Measurements from ENCODE around the gene SLFNL1. TPM values are rescaled to one million over a fixed set of nuclear protein-coding genes. Genes with fewer than 3 reads are reported as not detected.

SLFNL1 gene
- total RNA-seq, 1 donor = 0.72 TPM

- Histone ChIP-seq H3K27me3 (ENCODE audit: insufficient read depth, low read length) (no peaks in the 10 kb centered on the region), H3K27ac (ENCODE audit: low read depth, low read length) (no peak overlapping the region), H3K4me2 (ENCODE audit: insufficient read depth, low read length) (no peak overlapping the region), H3K4me1 (ENCODE audit: insufficient read depth, low read length) (peaks cover 47% of the 10 kb centered on the region), H3K36me3 (ENCODE audit: insufficient read depth, low read length) (peaks cover 63% of the 10 kb centered on the region), H3K4me3 (ENCODE audit: insufficient read depth, low read length) (no peak overlapping the region), H3K79me2 (ENCODE audit: insufficient read depth, low read length) (peaks cover 88% of the 10 kb centered on the region), H3K9me3 (ENCODE audit: low read depth, low read length) (no peaks in the 10 kb centered on the region), H4K20me1 (ENCODE audit: insufficient read depth, low read length) (peaks cover 21% of the 10 kb centered on the region), H2AFZ (ENCODE audit: low read length) (no peak overlapping the region)
- DNase-seq (ENCODE audit: insufficient read length, low spot score, missing footprints) = no peak
- no peak for TF ChIP-seq CTCF (IDR thresholded peaks at IDR 0.05; ENCODE audit: extremely low read depth, low read depth, low read length)
Measured at GRCh38 chr1:40985161-40985560, 36.4 kb downstream of the SLFNL1 start.

GRCh38 chr1:40984531-40984930 is 37.0 kb downstream of the SLFNL1 start:
- H4K20me1 ChIP-seq (ENCODE audit: insufficient read depth, low read length) = peaks cover 21% of the 10 kb centered on the region
- peaks cover 47% of the 10 kb centered on the region for H3K4me1 ChIP-seq (ENCODE audit: insufficient read depth, low read length)
- H3K4me3 ChIP-seq (ENCODE audit: insufficient read depth, low read length) = no peak overlapping the region
- no peak overlapping the region for H2AFZ ChIP-seq (ENCODE audit: low read length)
- H3K36me3 ChIP-seq (ENCODE audit: insufficient read depth, low read length) = peaks cover 57% of the 10 kb centered on the region
- H3K27me3 ChIP-seq (ENCODE audit: insufficient read depth, low read length) = no peaks in the 10 kb centered on the region
- peak overlapping the region; percentile 55 for H3K27ac ChIP-seq (ENCODE audit: low read depth, low read length)
- H3K4me2 ChIP-seq (ENCODE audit: insufficient read depth, low read length) = no peak overlapping the region
- H3K79me2 ChIP-seq (ENCODE audit: insufficient read depth, low read length) = peaks cover 85% of the 10 kb centered on the region
- TF ChIP-seq CTCF (IDR thresholded peaks at IDR 0.05; ENCODE audit: extremely low read depth, low read depth, low read length) = no peak
- DNase-seq (ENCODE audit: insufficient read length, low spot score, missing footprints) = no peak
- no peaks in the 10 kb centered on the region for H3K9me3 ChIP-seq (ENCODE audit: low read depth, low read length)

GRCh38 chr1:40984066-40984465 is 37.5 kb downstream of the SLFNL1 start:
- Histone ChIP-seq H3K4me2 (ENCODE audit: insufficient read depth, low read length) (no peak overlapping the region), H3K79me2 (ENCODE audit: insufficient read depth, low read length) (peaks cover 83% of the 10 kb centered on the region), H3K4me1 (ENCODE audit: insufficient read depth, low read length) (peaks cover 47% of the 10 kb centered on the region), H4K20me1 (ENCODE audit: insufficient read depth, low read length) (peaks cover 21% of the 10 kb centered on the region), H3K36me3 (ENCODE audit: insufficient read depth, low read length) (peaks cover 52% of the 10 kb centered on the region), H3K27me3 (ENCODE audit: insufficient read depth, low read length) (no peaks in the 10 kb centered on the region), H3K9me3 (ENCODE audit: low read depth, low read length) (no peaks in the 10 kb centered on the region), H3K27ac (ENCODE audit: low read depth, low read length) (peak overlapping the region; percentile 55), H2AFZ (ENCODE audit: low read length) (no peak overlapping the region), H3K4me3 (ENCODE audit: insufficient read depth, low read length) (no peak overlapping the region)
- no peak for DNase-seq (ENCODE audit: insufficient read length, low spot score, missing footprints)
- TF ChIP-seq CTCF (IDR thresholded peaks at IDR 0.05; ENCODE audit: extremely low read depth, low read depth, low read length) = no peak

GRCh38 chr1:40983286-40983685 is 38.2 kb downstream of the SLFNL1 start:
- Histone ChIP-seq H3K9me3 (ENCODE audit: low read depth, low read length) (no peaks in the 10 kb centered on the region), H3K4me2 (ENCODE audit: insufficient read depth, low read length) (no peak overlapping the region), H3K79me2 (ENCODE audit: insufficient read depth, low read length) (peaks cover 82% of the 10 kb centered on the region), H3K36me3 (ENCODE audit: insufficient read depth, low read length) (peaks cover 44% of the 10 kb centered on the region), H2AFZ (ENCODE audit: low read length) (no peak overlapping the region), H4K20me1 (ENCODE audit: insufficient read depth, low read length) (peaks cover 21% of the 10 kb centered on the region), H3K27me3 (ENCODE audit: insufficient read depth, low read length) (no peaks in the 10 kb centered on the region), H3K4me1 (ENCODE audit: insufficient read depth, low read length) (peaks cover 47% of the 10 kb centered on the region), H3K27ac (ENCODE audit: low read depth, low read length) (peak overlapping the region; percentile 55), H3K4me3 (ENCODE audit: insufficient read depth, low read length) (no peak overlapping the region)
- no peak for DNase-seq (ENCODE audit: insufficient read length, low spot score, missing footprints)
- no peak for TF ChIP-seq CTCF (IDR thresholded peaks at IDR 0.05; ENCODE audit: extremely low read depth, low read depth, low read length)
